GM18498 (cell line): ENCODE data around the gene DNAAF1.
A peak's percentile ranks its signal among the peaks of the same experiment; 100 is the strongest.

Experiments
- ATAC-seq: cut with Tn5 transposase; IDR thresholded peaks from one replicate; pipeline ENCODE4 v1.9.1; 2021; ENCODE audit warnings: mild to moderate bottlenecking, moderate library complexity; ENCODE audit not compliant: unreplicated experiment

The DNAAF1 gene

GRCh38 chr16:84121007-84121406, 24.1 kb upstream of the DNAAF1 start:
- no peak for ATAC-seq

- ATAC-seq: no peak
These were observed 20.6 kb upstream of the DNAAF1 start for GRCh38 chr16:84124257-84125073.

- no peak for ATAC-seq
These were observed 14.0 kb upstream of the DNAAF1 start for GRCh38 chr16:84131117-84131516.

- ATAC-seq: no peak
These were observed 12.4 kb upstream of the DNAAF1 start for GRCh38 chr16:84132527-84133285.

- ATAC-seq: no peak
These were observed 8.6 kb upstream of the DNAAF1 start for GRCh38 chr16:84136331-84137125.

- no peak for ATAC-seq
These were observed 7.8 kb upstream of the DNAAF1 start for GRCh38 chr16:84137287-84137686.

- no peak for ATAC-seq
These were observed 7.2 kb upstream of the DNAAF1 start for GRCh38 chr16:84137769-84138357.

GRCh38 chr16:84138500-84138823, 6.6 kb upstream of the DNAAF1 start:
- ATAC-seq: no peak

- peak; percentile 82 for ATAC-seq
These were observed 6.1 kb upstream of the DNAAF1 start for GRCh38 chr16:84138824-84139627.

- ATAC-seq: no peak
These were observed 5.4 kb upstream of the DNAAF1 start for GRCh38 chr16:84139628-84140258.

GRCh38 chr16:84141143-84141670, 3.9 kb upstream of the DNAAF1 start:
- ATAC-seq: no peak

- no peak for ATAC-seq
These were observed 2.0 kb upstream of the DNAAF1 start for GRCh38 chr16:84143081-84143480.

- no peak for ATAC-seq
These were observed 1.3 kb upstream of the DNAAF1 start for GRCh38 chr16:84143784-84144199.

- peak; percentile 25 for ATAC-seq
These were observed 774 bp upstream of the DNAAF1 start for GRCh38 chr16:84144209-84144858.

GRCh38 chr16:84150926-84151325, 5.8 kb downstream of the DNAAF1 start:
- no peak for ATAC-seq

- ATAC-seq: no peak
These were observed 8.6 kb downstream of the DNAAF1 start for GRCh38 chr16:84153660-84154214.

- no peak for ATAC-seq
These were observed 10.1 kb downstream of the DNAAF1 start for GRCh38 chr16:84155226-84155625.

- no peak for ATAC-seq
These were observed 10.7 kb downstream of the DNAAF1 start for GRCh38 chr16:84155771-84156170.

GRCh38 chr16:84156342-84156784, 11.3 kb downstream of the DNAAF1 start:
- no peak for ATAC-seq
